UCSD-AML1 (cell line): ENCODE measurements around the gene PSG3.
A peak's percentile ranks its signal among the peaks of the same experiment; 100 is the strongest.
"Not testable (repeated sequence)": the region's sequence is repeated elsewhere in the genome, so short reads cannot be mapped to it uniquely, and the experiment has no call there.

ENCODE experiments used
- DNase-seq: peaks from one replicate; lab custom pipeline; 2025; ENCODE audit not compliant: unreplicated experiment; lab: John Stamatoyannopoulos, UW

The PSG3 gene

DNA sequence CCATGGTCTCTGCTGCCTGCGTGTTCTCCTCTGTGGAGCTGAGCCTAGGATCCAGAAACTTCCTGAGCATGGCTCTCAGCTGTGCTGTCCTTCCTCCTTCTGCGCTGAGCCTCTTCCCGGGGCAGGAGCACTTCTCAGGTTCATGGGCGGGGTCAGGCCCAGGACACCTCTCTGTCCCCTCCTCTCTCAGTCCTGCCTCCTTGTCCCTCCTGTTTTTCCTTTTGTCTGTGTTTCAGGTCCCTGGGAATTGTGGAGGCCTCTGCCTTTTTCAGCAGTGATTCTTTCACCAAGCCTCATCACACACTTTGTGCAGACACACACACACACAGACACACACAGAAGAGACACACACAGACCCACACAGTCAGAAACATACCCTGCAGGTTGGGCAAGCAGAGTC, at the start of gene PSG3:
Gene PSG3 (minus strand): TSS at position 101 of the 400 bp plus-strand sequence. CDS start 97 bp downstream, at position 4.
- not testable (repeated sequence) for DNase-seq

DNA sequence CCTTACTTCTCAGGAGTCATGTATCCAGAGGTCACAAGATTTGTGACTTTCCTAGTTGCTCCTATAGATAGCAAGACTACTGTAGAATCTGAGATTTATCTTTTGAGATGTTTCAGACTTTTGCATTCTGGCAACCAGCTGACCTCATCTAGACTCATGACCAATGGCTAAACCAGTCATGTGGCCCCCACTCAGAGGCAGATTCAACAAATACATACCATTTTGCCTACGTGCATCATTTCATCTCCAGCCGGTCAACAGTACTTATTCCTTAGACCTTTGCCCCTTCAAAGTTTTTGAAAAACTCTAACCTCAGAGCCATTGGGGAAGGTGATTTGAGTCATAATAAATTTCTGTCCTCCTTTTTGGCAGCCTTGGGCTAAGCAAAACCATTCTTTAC, 48.5 kb upstream of the PSG3 start:
- not testable (repeated sequence) for DNase-seq

DNA sequence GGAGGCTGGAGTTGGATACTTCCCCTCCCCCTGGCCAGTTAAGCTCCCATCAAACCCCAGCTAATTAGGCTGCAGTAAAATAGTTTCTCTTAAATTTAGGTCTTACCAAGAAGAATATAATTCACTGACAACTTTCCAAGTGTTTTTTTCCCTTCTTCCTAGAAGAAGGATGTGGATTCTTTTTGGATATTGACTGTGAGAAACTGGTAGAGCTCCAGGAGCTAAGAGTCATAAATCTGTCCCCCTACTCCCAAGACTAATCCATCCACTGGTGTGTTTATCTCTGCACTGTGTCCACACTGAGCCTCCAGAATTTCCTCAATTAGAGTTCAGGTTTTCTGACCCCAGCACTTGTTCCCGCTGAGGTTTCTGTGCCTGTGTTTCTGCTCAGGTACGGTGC, 47.5 kb upstream of the PSG3 start:
- DNase-seq: not testable (repeated sequence)

DNA sequence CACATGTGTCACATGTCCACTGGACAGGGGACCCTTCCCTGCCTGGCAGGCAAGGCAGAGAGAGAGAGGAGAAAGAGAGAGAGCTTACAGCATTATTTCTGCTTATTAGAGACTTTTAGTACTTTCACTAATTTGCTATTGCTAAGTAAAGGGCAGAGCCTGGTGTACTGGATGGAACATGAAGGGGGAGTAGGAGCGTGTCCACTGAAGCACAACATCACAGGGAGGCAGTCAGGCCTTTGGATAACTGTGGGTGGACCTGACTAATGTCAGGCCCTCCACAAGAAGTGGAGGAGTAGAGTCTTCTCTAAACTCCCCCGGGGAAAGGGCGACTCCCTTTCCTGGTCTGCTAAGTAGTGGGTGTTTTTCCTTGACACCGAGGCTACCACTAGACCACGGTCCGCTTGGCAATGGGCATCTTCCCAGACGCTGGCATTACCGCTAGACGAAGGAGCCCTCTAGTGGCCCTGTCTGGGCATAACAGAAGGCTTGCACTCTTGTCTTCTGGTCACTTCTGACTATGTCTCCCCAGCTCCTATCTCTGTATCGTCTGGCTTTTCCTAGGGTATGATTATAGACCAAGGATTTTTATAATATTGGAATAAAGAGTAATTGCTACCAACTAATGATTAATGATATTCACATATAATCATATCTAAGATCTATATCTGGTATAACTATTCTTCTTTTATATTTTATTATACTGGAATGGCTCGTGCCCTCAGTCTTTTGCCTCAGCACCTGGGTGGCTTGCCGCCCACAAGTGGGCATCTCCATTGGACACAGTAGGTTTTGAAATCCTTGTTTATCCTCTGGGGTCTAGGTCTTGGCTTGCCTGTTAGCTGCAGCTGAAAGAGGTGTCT, 36.7 kb upstream of the PSG3 start:
- peak; percentile 36 for DNase-seq

DNA sequence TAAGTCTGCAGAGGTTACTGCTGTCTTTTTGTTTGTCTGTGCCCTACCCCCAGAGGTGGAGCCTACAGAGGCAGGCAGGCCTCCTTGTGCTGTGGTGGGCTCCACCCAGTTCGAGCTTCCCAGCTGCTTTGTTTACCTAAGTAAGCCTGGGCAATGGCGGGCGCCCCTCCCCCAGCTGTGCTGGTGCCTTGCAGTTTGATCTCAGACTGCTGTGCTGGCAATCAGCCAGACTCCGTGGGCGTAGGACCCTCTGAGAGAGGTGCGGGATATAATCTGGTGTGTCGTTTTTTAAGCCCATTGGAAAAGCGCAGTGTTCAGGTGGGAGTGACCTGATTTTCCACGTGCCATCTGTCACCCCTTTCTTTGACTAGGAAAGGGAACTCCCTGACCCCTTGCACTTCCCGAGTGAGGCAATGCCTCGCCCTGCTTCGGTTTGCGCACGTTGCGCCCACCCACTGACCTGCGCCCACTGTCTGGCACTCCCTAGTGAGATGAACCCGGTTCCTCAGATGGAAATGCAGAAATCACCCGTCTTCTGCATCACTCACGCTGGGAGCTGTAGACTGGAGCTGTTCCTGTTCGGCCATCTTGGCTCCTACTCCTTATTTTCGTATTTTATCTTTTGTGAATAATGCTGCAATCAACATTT, 34.4 kb upstream of the PSG3 start:
- not testable (repeated sequence) for DNase-seq

DNA sequence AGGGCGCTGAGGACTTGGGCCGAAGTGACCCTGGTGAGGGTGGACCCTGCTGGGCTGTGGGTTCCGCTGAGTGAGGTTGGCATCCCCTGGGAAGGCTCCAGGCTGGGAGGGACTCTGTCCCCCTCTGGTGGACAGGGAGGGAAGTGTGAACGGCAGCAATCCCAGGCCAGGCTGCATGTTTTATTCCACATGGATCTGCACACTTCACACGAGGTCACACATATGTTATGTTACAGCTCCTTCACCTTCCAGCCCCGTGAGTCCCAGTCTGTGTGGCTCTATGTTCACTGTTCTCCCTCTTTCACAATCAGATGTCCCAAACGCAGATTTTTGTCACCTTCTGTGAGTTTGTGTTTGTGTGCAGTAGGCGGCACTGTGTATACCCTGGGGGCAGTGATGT, 27.0 kb upstream of the PSG3 start:
- DNase-seq: not testable (repeated sequence)

DNA sequence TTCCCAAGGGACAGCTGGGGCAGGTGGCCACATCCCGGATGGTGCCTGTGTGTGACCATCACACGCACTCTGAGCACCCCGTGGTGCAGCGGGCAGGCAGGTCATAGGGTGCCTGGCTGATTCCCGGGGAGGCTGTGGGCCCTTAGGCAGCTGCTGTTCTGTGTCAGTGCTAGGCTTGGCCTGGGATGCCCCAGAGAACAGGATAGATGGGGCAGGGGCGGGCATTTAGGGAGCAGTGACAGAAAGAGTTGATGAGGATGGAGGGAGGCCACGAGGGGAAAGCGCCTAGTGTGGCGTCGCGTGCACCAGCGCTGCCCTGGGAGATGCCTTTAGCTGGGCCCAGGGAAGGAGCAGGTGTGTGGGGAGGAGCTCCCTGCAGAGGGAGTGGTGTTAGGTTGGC, 26.6 kb upstream of the PSG3 start:
- DNase-seq: not testable (repeated sequence)

DNA sequence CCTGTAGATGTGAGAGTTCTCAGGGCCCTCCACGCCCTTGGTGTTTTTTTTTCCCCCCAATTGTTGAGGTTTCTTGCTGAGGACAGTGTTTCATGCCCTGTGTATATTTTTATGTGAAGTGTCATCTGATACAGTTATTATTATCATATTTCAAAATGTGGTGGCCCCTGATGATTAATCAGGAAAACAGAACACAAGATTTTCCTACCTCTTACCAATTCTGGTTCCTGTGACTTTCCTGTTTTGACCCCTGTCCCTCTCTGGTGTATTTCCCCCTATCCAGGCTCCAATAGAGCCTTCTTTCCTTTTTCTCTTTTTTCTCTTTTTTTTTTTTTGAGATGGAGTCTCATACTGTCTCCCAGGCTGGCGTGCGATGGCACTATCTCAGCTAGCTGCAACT, 24.6 kb upstream of the PSG3 start:
- DNase-seq: no peak

DNA sequence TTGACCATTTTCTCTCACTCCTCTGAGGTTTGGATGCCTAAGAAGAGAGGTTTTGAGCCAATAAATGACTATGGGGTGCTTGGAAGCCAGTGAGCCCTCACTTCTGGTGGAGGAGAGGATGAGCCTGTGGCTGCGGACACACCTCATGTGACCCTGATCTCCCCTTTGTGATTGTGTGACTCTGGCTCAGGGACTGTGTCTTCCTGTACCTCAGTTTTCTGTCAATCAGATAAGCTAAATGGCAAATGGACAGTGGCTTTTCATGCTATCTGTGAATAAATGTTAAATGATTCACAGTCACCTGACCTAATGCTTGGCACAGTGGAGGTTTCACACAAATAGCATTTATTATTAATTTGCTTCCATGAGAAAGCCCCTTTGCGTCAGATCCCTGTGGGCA, 22.5 kb upstream of the PSG3 start:
- DNase-seq: no peak

DNA sequence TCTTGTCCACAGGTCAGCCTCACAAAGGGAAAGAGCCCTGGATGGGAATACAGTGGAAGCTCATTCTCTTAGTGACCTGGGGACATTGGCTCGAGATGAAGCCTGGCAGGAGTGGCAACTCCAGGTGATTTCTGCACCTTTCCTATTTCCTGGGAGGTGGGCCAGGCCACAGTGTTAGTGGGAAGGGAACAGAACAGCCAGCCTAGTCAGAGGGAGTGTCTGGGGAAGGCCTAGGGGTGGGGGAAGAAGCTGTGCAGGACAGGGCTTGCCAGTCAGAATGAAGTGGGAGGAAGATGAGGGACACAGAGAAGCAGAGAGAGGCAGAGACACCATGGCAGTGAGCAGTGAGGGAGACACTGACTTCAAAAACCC, 21.6 kb upstream of the PSG3 start:
- DNase-seq: not testable (repeated sequence)

DNA sequence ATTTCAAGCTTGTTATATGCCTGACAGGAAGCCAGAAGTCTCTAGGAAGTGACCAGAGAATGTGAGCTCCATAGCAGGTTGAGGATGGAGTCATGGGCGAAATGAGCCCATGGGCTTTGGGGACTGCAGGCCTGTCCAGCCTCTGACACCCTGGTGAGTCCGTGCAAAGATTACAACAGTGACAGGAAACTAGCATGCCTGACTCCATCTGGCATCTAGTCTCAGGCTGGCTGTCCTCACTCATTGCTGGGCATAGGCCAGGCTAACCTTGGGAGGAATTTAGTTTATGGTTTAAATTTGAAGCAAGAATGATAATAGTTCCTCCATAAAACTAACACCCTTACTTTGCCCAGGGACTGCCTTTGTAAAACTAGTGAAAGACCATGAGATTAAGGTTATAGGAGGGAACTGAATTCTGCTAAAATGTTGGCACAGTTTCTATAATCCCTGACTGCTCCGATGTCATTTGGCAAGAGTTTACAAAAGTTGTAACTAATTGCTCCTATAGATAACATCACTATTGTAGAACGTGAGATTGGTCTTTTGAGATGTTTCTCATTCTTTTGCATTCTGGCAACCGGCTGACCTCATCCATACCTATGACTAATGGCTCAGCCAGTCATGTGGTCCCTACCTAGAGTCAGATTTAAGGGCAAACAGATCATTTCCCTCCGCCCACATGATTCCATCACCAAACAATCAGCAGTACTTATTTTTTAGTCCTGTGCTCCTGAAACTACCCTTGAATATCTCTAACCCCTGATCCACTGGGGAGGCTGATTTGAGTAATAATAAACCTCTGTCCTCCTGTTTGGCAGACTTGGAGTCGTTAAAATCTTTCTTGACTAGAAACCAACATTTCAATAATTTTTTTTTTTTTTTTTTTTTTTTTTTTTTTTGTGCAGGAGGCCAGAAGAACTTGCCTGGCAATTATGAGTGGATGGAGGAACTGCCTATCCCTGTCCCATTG, 21.0 kb upstream of the PSG3 start:
- not testable (repeated sequence) for DNase-seq

DNA sequence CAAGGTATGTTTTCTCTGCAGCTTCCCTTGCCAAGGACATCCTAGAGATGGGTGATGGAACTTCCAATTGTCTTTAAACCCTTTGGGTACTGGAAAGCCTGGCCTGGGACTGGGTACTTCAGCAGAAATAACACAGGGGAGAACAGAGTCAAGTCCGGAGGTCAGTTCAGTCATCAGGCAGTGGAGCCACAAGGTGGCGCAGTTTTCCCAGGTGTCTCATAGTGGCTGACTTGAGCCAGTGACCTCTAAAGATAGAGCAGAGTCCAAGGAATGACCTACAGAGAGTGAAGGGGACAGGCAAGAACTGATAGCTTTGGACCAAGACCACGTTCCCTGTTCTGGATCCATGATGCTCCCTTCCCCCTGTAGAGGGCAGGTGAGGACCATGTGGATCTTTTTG, 18.4 kb upstream of the PSG3 start:
- peak; percentile 16 for DNase-seq

DNA sequence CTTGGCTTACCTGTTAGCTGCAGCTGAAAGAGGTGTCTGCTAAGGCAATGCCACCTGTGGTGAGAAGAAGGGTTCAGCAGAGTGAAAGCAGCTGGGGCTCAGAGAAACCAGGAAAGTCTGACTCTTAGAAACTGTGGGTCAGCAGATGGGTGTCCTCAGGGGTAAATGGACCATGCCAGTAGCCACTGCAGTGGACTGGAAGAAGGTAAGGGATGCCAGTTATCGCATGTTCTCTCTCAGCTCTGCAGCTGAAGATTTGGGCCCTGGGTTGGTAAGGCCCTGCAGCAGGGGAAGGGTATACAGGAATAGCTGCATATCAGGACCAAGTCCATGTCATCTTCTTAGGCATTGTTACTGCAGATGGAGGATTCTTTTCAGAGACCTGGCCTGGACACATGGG, 12.0 kb upstream of the PSG3 start:
- DNase-seq: not testable (repeated sequence)

DNA sequence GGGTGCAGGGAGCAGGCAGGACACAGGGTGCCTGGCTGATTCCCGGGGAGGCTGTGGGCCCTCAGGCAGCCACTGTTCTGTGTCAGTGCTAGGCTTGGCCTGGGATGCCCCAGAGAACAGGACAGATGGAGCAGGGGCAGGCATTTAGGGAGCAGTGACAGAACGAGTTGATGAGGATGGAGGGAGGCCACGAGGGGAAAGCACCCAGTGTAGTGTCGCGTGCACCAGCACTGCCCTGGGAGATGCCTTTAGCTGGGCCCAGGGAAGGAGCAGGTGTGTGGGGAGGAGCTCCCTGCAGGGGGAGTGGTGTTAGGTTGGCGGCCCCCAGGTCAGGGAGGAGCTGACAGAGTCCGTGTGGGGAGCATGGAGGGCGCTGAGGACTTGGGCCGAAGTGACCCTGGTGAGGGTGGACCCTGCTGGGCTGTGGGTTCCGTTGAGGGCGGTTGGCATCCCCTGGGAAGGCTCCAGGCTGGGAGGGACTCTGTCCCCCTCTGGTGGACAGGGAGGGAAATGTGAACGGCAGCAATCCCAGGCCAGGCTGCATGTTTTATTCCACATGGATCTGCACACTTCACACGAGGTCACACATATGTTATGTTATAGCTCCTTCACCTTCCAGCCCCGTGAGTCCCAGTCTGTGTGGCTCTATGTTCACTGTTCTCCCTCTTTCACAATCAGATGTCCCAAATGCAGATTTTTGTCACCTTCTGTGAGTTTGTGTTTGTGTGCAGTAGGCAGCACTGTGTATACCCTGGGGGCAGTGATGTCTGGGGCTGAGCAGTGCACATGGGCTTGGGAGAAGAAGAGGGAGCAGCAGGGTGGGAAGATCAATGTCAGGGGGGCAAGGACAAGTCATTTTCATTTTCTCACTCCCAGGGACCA, 1.7 kb upstream of the PSG3 start:
- not testable (repeated sequence) for DNase-seq

DNA sequence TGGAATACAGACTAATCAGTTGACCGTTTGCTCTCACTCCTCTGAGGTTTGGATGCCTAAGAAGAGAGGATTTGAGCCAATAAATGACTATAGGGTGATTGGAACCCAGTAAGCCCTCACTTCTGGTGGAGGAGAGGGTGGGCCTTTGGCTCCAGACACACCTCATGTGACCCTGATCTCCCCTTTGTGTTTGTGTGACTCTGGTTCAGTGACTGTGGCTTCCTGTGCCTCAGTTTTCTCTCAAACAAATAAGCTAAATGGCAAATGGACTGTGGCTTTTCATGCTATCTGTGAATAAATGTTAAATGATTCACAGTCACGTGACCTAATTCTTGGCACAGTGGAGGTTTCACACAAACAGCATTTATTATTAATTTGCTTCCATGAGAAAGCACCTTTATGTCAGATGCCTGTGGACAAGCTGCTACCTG, 2.7 kb downstream of the PSG3 start:
- DNase-seq: not testable (repeated sequence)

DNA sequence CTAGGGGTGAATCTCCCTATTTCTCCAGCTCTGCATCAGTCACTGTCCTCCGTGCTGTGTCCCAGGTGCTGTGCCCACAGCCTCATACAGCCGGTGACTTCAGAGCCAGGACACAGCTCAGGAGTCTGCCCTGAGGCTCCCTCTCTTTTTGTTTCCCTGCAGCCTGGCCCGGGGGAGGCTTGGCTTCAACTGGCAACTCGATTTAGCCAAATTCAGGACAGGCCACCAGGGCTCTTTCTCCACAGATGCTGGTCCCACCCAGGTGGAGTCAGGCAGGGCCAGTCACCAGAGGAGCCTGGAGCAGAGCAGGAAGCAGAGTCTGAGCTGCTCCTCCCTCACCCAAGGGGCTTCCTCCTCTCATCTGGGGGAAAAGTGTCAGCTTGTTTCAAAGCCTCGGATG, 11.9 kb downstream of the PSG3 start:
- not testable (repeated sequence) for DNase-seq

DNA sequence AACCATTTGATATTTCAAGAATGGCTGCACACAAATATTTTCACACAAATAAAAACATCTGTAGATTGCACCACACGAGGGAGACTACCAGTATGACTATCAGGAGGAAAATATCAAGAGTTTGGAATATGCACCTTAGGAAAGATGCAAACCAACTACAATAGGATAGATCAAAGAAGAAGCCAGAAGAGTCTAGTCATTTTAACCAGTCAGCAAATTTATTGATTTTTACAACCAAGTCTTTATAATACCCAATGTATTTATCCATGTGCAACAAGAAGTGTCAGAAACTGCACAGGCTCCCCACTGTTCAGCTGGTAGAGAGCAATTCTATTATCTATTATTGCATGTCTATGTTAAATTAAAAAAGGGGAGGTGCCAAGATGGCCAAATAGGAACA, 26.3 kb downstream of the PSG3 start:
- not testable (repeated sequence) for DNase-seq

DNA sequence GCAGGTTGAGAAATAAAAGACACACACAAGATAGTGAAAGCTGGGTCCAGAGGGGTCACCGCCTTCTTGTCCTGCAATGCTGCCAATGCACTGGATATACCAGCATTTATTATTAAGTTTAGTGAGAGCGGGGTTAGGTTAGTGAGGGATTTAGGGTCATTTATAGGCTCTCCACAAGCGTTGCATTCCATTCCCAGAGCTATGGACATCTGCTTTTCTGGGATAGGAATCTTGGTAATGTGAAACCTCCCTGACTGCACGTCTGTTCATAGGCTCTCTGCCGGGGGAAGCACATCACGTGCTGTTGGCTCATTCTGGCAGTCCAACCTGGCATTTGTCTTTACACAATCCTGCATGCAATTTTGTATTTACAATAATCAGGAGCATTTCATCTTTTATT, 27.5 kb downstream of the PSG3 start:
- DNase-seq: not testable (repeated sequence)

DNA sequence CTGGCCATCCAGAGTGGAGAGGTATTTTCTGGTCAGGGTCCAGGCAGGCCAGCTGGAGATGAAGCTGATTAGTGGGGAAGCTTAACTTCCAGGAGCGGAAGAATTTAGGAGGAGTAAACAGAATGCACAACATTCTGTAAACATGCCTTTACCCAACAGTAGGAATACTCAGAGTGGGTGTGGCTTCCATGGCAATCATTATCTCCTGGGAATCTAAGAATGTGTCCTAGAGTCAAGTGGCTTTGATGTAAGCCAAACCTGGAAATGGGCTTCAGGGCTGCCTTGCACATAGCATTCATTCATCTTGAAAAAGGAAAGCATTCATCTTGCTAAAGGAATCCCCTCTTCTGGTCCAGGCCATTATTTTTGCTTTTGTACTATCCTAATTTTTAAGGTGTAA, 29.3 kb downstream of the PSG3 start:
- not testable (repeated sequence) for DNase-seq

DNA sequence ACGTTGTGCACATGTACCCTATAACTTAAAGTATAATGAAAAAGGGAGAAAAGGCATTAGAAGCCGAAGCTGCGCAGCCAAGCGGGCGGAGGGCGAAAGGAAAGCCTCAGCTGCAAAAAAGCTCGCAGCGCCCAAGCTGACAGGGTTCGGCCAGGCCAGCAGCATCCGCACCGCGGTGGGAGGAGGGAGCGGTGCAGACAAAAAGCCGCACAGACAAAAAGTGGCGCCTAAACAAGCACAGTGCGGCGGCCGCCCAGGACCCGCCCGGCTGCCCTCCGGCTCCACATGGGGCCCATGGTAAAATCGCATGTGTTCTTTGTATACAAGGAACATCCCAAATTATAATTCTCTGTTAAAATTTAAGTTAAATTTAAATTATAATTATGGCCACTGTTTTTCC, 42.4 kb downstream of the PSG3 start:
- no peak for DNase-seq
